GM12878 (cell line): ENCODE results near the gene ZIC5.

ENCODE experiments used
- BRCA1 ChIP-seq: IDR thresholded peaks from 2 replicates; pipeline ENCODE4 v1.6.1; 2011; ENCODE audit warnings: low read depth, low read length, improper control_type of control experiment
- CREB1 ChIP-seq: IDR thresholded peaks from 2 replicates; pipeline ENCODE4 v1.6.1; 2012; ENCODE audit warnings: low read depth, mild to moderate bottlenecking, inconsistent platforms
- CREM ChIP-seq: IDR thresholded peaks from 2 replicates; pipeline ENCODE4 v1.6.1; 2014; ENCODE audit warnings: antibody characterized with exemption, low read depth
- CTCF ChIP-seq, 3 experiments: IDR thresholded peaks in 2 of 3; conservative IDR thresholded peaks in 1 of 3; 2 replicates each; pipeline ENCODE4 v1.5.1; 2011; ENCODE audit warnings: low read depth in 3 of 3, low read length in 3 of 3, mild to moderate bottlenecking in 3 of 3, control low read depth in 2 of 3, moderate library complexity in 2 of 3, inconsistent platforms in 1 of 3, mixed read lengths in 1 of 3; ENCODE audit not compliant: control insufficient read depth in 2 of 3, insufficient read depth in 1 of 3; ENCODE audit errors: extremely low read depth in 1 of 3
- E4F1 ChIP-seq: fragments of 450-650 bp; IDR thresholded peaks from 2 replicates; pipeline ENCODE4 v1.6.1; 2018; ENCODE audit warnings: borderline replicate concordance, mild to moderate bottlenecking; ENCODE audit not compliant: partially characterized antibody
- EP300 ChIP-seq, 2 experiments: fragments of 150-350 bp in 1 of 2; IDR thresholded peaks; 2 replicates each; pipeline ENCODE4 v1.6.1; 2011 to 2012; ENCODE audit warnings: low read depth in 2 of 2, low read length in 2 of 2, borderline replicate concordance in 1 of 2, improper control_type of control experiment in 1 of 2, inconsistent platforms in 1 of 2; ENCODE audit not compliant: control insufficient read depth in 1 of 2
- ESRRA ChIP-seq: IDR thresholded peaks from 2 replicates; pipeline ENCODE4 v1.6.1; 2012; ENCODE audit warnings: mild to moderate bottlenecking, low read length, improper control_type of control experiment
- EZH2 ChIP-seq: IDR thresholded peaks from 2 replicates; pipeline ENCODE4 v1.6.1; 2012; ENCODE audit warnings: low read depth, mild to moderate bottlenecking, control low read depth, inconsistent platforms, low read length, borderline replicate concordance; ENCODE audit not compliant: control insufficient read depth
- HDGF ChIP-seq: fragments of 450-650 bp; IDR thresholded peaks from 2 replicates; pipeline ENCODE4 v1.6.1; 2016; ENCODE audit warnings: antibody characterized with exemption
- SIX5 ChIP-seq: IDR thresholded peaks from 2 replicates; pipeline ENCODE4 v1.6.1; 2011; ENCODE audit warnings: mild to moderate bottlenecking, low read depth, low read length, moderate library complexity; ENCODE audit not compliant: severe bottlenecking
- SMC3 ChIP-seq: IDR thresholded peaks from 2 replicates; pipeline ENCODE4 v1.6.1; 2011; ENCODE audit warnings: low read length, improper control_type of control experiment, borderline replicate concordance
- TAF1 ChIP-seq: IDR thresholded peaks from 2 replicates; pipeline ENCODE4 v1.6.1; 2011; ENCODE audit warnings: mild to moderate bottlenecking, low read depth, low read length, borderline replicate concordance
- ZNF274 ChIP-seq: IDR thresholded peaks from one replicate; pipeline ENCODE4 v1.8.0; 2011; ENCODE audit not compliant: insufficient read length, insufficient read depth

GRCh38 chr13:99938635-99939034 is 32.9 kb downstream of the ZIC5 start:
- TF ChIP-seq ESRRA (no peak), CTCF (IDR thresholded peaks at IDR 0.05 in 2 of 3, conservative IDR thresholded peaks at IDR 0.05 in 1 of 3; ENCODE audit: control insufficient read depth in 2 of 3, extremely low read depth in 1 of 3, insufficient read depth in 1 of 3, low read depth in 3 of 3, low read length in 3 of 3) (no peak), CREM (no peak), EP300 (IDR thresholded peaks at IDR 0.05; ENCODE audit: borderline replicate concordance in 1 of 2, control insufficient read depth in 1 of 2, low read depth in 2 of 2, low read length in 2 of 2) (no peak), SMC3 (no peak), HDGF (no peak), TAF1 (no peak), EZH2 (no peak), BRCA1 (no peak), E4F1 (no peak), CREB1 (no peak), ZNF274 (no peak), SIX5 (no peak)
